Measurements from ENCODE around the gene SRGN. TPM values are rescaled to one million over a fixed set of nuclear protein-coding genes. Genes with fewer than 3 reads are reported as not detected.

SRGN gene
- total and polyA plus RNA-seq, 12 donors = 16.5 to 156 (median 98.4) TPM

GRCh38 chr10:69070951-69071350 lies 17.0 kb upstream of the SRGN start:
- DNase-seq = no peak
- H3K4me3 ChIP-seq = no peak overlapping the region
- H3K27ac ChIP-seq = no peak overlapping the region
- TF ChIP-seq CTCF (IDR thresholded peaks at IDR 0.05) (no peak), POLR2A (IDR thresholded peaks at IDR 0.05) (no peak)
- intact Hi-C loops (cut with DNase I) = no loop called here
- 89 to 94% (median 91%) methylated on average over 4 of the region's 4 CpGs for WGBS, 4 donors
- H3K4me1 ChIP-seq (replicated peaks in 1 of 2) = no peaks in the 10 kb centered on the region
- H3K36me3 ChIP-seq (replicated peaks in 1 of 2) = no peaks in the 10 kb centered on the region
- H3K27me3 ChIP-seq = no peaks in the 10 kb centered on the region
- no peaks in the 10 kb centered on the region for H3K9me3 ChIP-seq (replicated peaks in 1 of 3)

GRCh38 chr10:69071610-69072009 lies 16.3 kb upstream of the SRGN start:
- no peak for DNase-seq
- intact Hi-C loops (cut with DNase I) = no loop called here
- H3K4me3 ChIP-seq = no peak overlapping the region
- WGBS, 4 donors = 75 to 82% (median 78%) methylated on average over 6 of the region's 6 CpGs
- no peaks in the 10 kb centered on the region for H3K9me3 ChIP-seq (replicated peaks in 1 of 3)
- no peaks in the 10 kb centered on the region for H3K27me3 ChIP-seq
- H3K27ac ChIP-seq = no peak overlapping the region
- TF ChIP-seq CTCF (IDR thresholded peaks at IDR 0.05) (no peak), POLR2A (IDR thresholded peaks at IDR 0.05) (no peak)
- H3K36me3 ChIP-seq (replicated peaks in 1 of 2) = no peaks in the 10 kb centered on the region
- H3K4me1 ChIP-seq (replicated peaks in 1 of 2) = no peaks in the 10 kb centered on the region

GRCh38 chr10:69073026-69073425 lies 14.9 kb upstream of the SRGN start:
- intact Hi-C loops (cut with DNase I) = no loop called here
- TF ChIP-seq CTCF (IDR thresholded peaks at IDR 0.05) (no peak), POLR2A (IDR thresholded peaks at IDR 0.05) (no peak)
- H3K4me3 ChIP-seq = no peak overlapping the region
- DNase-seq = no peak
- no peaks in the 10 kb centered on the region for H3K27me3 ChIP-seq
- no peaks in the 10 kb centered on the region for H3K4me1 ChIP-seq (replicated peaks in 1 of 2)
- no peaks in the 10 kb centered on the region for H3K36me3 ChIP-seq (replicated peaks in 1 of 2)
- WGBS, 4 donors = 47 to 59% (median 57%) methylated on average over 6 of the region's 6 CpGs
- no peaks in the 10 kb centered on the region for H3K9me3 ChIP-seq (replicated peaks in 1 of 3)
- H3K27ac ChIP-seq = no peak overlapping the region

GRCh38 chr10:69073736-69074364 lies 14.1 kb upstream of the SRGN start:
- H3K9me3 ChIP-seq (replicated peaks in 1 of 3) = no peaks in the 10 kb centered on the region
- 77 to 84% (median 81%) methylated on average over 8 of the region's 8 CpGs for WGBS, 4 donors
- intact Hi-C loops (cut with DNase I) = no loop called here
- DNase-seq = no peak
- H3K27me3 ChIP-seq = no peaks in the 10 kb centered on the region
- H3K4me1 ChIP-seq (replicated peaks in 1 of 2) = no peaks in the 10 kb centered on the region
- no peaks in the 10 kb centered on the region for H3K36me3 ChIP-seq (replicated peaks in 1 of 2)
- no peak overlapping the region for H3K4me3 ChIP-seq
- TF ChIP-seq POLR2A (IDR thresholded peaks at IDR 0.05) = no peak
- TF ChIP-seq CTCF (IDR thresholded peaks at IDR 0.05) = no peak
- H3K27ac ChIP-seq = no peak overlapping the region

Data from adrenal gland (tissue), 12 donors.